Neural cell (in vitro differentiated cells): ENCODE data around the gene CALR. TPM values are rescaled to one million over a fixed set of nuclear protein-coding genes. Genes with fewer than 3 reads are reported as not detected.
A peak's percentile ranks its signal among the peaks of the same experiment; 100 is the strongest.

Source experiments
- H2AFZ ChIP-seq: fragments of 200-600, 300-800 bp; sonication (generic), shearing (Covaris generic); 2 replicates; pipeline ENCODE4 v1.6.0; 2014; ENCODE audit warnings: low read depth, mild to moderate bottlenecking, antibody characterized with exemption, low read length, moderate library complexity
- H3F3A ChIP-seq: fragments of 200-600 bp; shearing (Covaris generic); 2 replicates; pipeline ENCODE4 v1.6.1; 2016; ENCODE audit warnings: mild to moderate bottlenecking, moderate library complexity, mixed read lengths, antibody characterized with exemption, low read length; ENCODE audit not compliant: insufficient read depth, poor library complexity, severe bottlenecking
- H3K27ac ChIP-seq: fragments of 200-600, 300-800 bp; sonication (generic), shearing (Covaris generic); 2 replicates; pipeline ENCODE4 v1.5.1; 2014; ENCODE audit warnings: mild to moderate bottlenecking, low read length, moderate library complexity
- H3K27me3 ChIP-seq: fragments of 300-800, 200-600 bp; sonication (generic), shearing (Covaris generic); 2 replicates; pipeline ENCODE4 v1.6.0; 2014; ENCODE audit warnings: mild to moderate bottlenecking, low read depth, low read length, moderate library complexity; ENCODE audit not compliant: insufficient read depth
- H3K36me3 ChIP-seq: fragments of 300-800, 200-600 bp; sonication (generic), shearing (Covaris generic); 2 replicates; pipeline ENCODE4 v1.5.1; 2014; ENCODE audit warnings: mild to moderate bottlenecking, antibody characterized with exemption, low read length, moderate library complexity; ENCODE audit not compliant: insufficient read depth
- H3K4me2 ChIP-seq: fragments of 300-800, 200-600 bp; sonication (generic), shearing (Covaris generic); 2 replicates; pipeline ENCODE4 v1.6.0; 2014; ENCODE audit warnings: mild to moderate bottlenecking, low read length
- H3K4me3 ChIP-seq: fragments of 300-800, 200-600 bp; sonication (generic), shearing (Covaris generic); 2 replicates; pipeline ENCODE4 v1.5.1; 2014; ENCODE audit warnings: mild to moderate bottlenecking, low read length, moderate library complexity
- H3K79me2 ChIP-seq: fragments of 200-600 bp; shearing (Covaris generic); replicated peaks from 2 replicates; pipeline ENCODE4 v1.6.0; 2014; ENCODE audit warnings: mild to moderate bottlenecking, low read length, moderate library complexity; ENCODE audit not compliant: insufficient read depth
- H3K9ac ChIP-seq: fragments of 300-800, 200-600 bp; sonication (generic), shearing (Covaris generic); 2 replicates; pipeline ENCODE4 v1.6.1; 2016; ENCODE audit warnings: mild to moderate bottlenecking, low read length, mixed read lengths
- H3K9me2 ChIP-seq: fragments of 200-600 bp; shearing (Covaris generic); 2 replicates; pipeline ENCODE4 v1.6.1; 2016; ENCODE audit warnings: mild to moderate bottlenecking, low read length, mixed read lengths; ENCODE audit not compliant: insufficient read depth
- H3K9me3 ChIP-seq: fragments of 200-600, 300-800 bp; sonication (generic), shearing (Covaris generic); 2 replicates; pipeline ENCODE4 v1.6.1; 2016; ENCODE audit warnings: mild to moderate bottlenecking, mixed run types, low read length, moderate library complexity, mixed read lengths
- H4K20me1 ChIP-seq: fragments of 200-600 bp; shearing (Covaris generic); 2 replicates; pipeline ENCODE4 v1.6.1; 2016; ENCODE audit warnings: mild to moderate bottlenecking, mixed run types; ENCODE audit not compliant: insufficient read depth
- CTCF ChIP-seq: fragments of 450-650 bp; IDR thresholded peaks from 2 replicates; pipeline ENCODE4 v1.5.1; 2014; ENCODE audit warnings: antibody characterized with exemption, mild to moderate bottlenecking, moderate library complexity; ENCODE audit not compliant: poor library complexity, severe bottlenecking
- EP300 ChIP-seq: fragments of 450-650 bp; conservative IDR thresholded peaks from 2 replicates; pipeline ENCODE4 v1.6.1; 2014; ENCODE audit warnings: antibody characterized with exemption, mild to moderate bottlenecking, moderate library complexity; ENCODE audit not compliant: poor library complexity, severe bottlenecking
- EZH2 ChIP-seq: fragments of 200-600, 300-800 bp; shearing (Covaris generic), sonication (generic); IDR thresholded peaks from 2 replicates; pipeline ENCODE4 v1.6.1; 2014; ENCODE audit warnings: antibody characterized with exemption, low read length, borderline replicate concordance, mild to moderate bottlenecking; ENCODE audit not compliant: insufficient read depth, poor library complexity, severe bottlenecking
- MXI1 ChIP-seq: fragments of 450-650 bp; conservative IDR thresholded peaks from 2 replicates; pipeline ENCODE4 v1.6.1; 2014; ENCODE audit warnings: antibody characterized with exemption, mild to moderate bottlenecking; ENCODE audit not compliant: poor library complexity, severe bottlenecking
- POLR2AphosphoS5 ChIP-seq: IDR thresholded peaks from 2 replicates; pipeline ENCODE4 v1.6.1; 2012
- RAD21 ChIP-seq: fragments of 450-650 bp; conservative IDR thresholded peaks from 2 replicates; pipeline ENCODE4 v1.6.1; 2014; ENCODE audit warnings: antibody characterized with exemption, mild to moderate bottlenecking, moderate library complexity
- SMC3 ChIP-seq: fragments of 450-650 bp; conservative IDR thresholded peaks from 2 replicates; pipeline ENCODE4 v1.6.1; 2014; ENCODE audit warnings: antibody characterized with exemption, mild to moderate bottlenecking, moderate library complexity; ENCODE audit not compliant: poor library complexity
- TAF1 ChIP-seq: IDR thresholded peaks from 2 replicates; pipeline ENCODE4 v1.6.1; 2012; ENCODE audit warnings: low read depth
- polyA plus RNA-seq: library from polyadenylated mRNA; depleted of rRNA; stranded (reverse); fragments of >200 nt; gene quantifications from 2 replicates; pipeline ENCODE4 v1.2.3, GENCODE V29; 2014
- TF ChIP-seq, protein P1 (sequence below): IDR thresholded peaks from 2 replicates; pipeline ENCODE4 v1.6.1; 2012; ENCODE audit warnings: borderline replicate concordance

Gene CALR
- polyA plus RNA-seq, 1 donor from 2014 or later: 242 TPM

DNA sequence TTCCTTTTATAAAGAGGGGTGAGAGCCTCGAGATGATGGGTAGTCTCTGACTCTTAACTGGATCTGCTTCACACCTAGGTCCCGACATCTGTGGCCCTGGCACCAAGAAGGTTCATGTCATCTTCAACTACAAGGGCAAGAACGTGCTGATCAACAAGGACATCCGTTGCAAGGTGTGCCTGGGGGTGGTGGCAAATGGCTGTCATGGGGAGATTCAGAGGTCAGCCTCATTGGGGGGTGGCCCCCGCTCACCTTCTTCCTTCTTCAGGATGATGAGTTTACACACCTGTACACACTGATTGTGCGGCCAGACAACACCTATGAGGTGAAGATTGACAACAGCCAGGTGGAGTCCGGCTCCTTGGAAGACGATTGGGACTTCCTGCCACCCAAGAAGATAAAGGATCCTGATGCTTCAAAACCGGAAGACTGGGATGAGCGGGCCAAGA, 1.6 kb downstream of the CALR start:
- TF ChIP-seq SMC3 (no peak), CTCF (no peak), RAD21 (no peak), EP300 (no peak), POLR2AphosphoS5 (no peak), EZH2 (no peak), MXI1 (no peak), TAF1 (no peak)
- TF ChIP-seq, protein P1, sequence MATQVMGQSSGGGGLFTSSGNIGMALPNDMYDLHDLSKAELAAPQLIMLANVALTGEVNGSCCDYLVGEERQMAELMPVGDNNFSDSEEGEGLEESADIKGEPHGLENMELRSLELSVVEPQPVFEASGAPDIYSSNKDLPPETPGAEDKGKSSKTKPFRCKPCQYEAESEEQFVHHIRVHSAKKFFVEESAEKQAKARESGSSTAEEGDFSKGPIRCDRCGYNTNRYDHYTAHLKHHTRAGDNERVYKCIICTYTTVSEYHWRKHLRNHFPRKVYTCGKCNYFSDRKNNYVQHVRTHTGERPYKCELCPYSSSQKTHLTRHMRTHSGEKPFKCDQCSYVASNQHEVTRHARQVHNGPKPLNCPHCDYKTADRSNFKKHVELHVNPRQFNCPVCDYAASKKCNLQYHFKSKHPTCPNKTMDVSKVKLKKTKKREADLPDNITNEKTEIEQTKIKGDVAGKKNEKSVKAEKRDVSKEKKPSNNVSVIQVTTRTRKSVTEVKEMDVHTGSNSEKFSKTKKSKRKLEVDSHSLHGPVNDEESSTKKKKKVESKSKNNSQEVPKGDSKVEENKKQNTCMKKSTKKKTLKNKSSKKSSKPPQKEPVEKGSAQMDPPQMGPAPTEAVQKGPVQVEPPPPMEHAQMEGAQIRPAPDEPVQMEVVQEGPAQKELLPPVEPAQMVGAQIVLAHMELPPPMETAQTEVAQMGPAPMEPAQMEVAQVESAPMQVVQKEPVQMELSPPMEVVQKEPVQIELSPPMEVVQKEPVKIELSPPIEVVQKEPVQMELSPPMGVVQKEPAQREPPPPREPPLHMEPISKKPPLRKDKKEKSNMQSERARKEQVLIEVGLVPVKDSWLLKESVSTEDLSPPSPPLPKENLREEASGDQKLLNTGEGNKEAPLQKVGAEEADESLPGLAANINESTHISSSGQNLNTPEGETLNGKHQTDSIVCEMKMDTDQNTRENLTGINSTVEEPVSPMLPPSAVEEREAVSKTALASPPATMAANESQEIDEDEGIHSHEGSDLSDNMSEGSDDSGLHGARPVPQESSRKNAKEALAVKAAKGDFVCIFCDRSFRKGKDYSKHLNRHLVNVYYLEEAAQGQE: no peak
- H3K9me3 ChIP-seq: no peaks in the 10 kb centered on the region
- H2AFZ ChIP-seq: no peak overlapping the region
- H3K9me2 ChIP-seq: no peaks in the 10 kb centered on the region
- H4K20me1 ChIP-seq: no peaks in the 10 kb centered on the region
- H3K36me3 ChIP-seq: no peaks in the 10 kb centered on the region
- peaks cover 5% of the 10 kb centered on the region for H3F3A ChIP-seq
- H3K9ac ChIP-seq: peak overlapping the region; percentile 87
- H3K4me3 ChIP-seq: peak overlapping the region; percentile 97
- peaks cover 22% of the 10 kb centered on the region for H3K79me2 ChIP-seq
- no peak overlapping the region for H3K27ac ChIP-seq
- H3K27me3 ChIP-seq: no peaks in the 10 kb centered on the region
- H3K4me2 ChIP-seq: peak overlapping the region; percentile 92

GRCh38 chr19:12940897-12941296, 2.5 kb downstream of the CALR start:
- Histone ChIP-seq H3K9me3 (no peaks in the 10 kb centered on the region), H3K79me2 (peaks cover 22% of the 10 kb centered on the region), H3K9me2 (no peaks in the 10 kb centered on the region), H3K27me3 (no peaks in the 10 kb centered on the region), H3K27ac (no peak overlapping the region), H3K9ac (no peak overlapping the region), H3K4me2 (no peak overlapping the region), H3F3A (peaks cover 5% of the 10 kb centered on the region), H3K36me3 (no peaks in the 10 kb centered on the region), H4K20me1 (no peaks in the 10 kb centered on the region), H2AFZ (no peak overlapping the region), H3K4me3 (no peak overlapping the region)
- TF ChIP-seq RAD21 (no peak), SMC3 (no peak), EP300 (no peak)

- no peaks in the 10 kb centered on the region for H4K20me1 ChIP-seq
- no peaks in the 10 kb centered on the region for H3K9me3 ChIP-seq
- no peak overlapping the region for H3K4me3 ChIP-seq
- no peak overlapping the region for H2AFZ ChIP-seq
- H3K36me3 ChIP-seq: no peaks in the 10 kb centered on the region
- H3K9ac ChIP-seq: no peak overlapping the region
- H3K27me3 ChIP-seq: no peaks in the 10 kb centered on the region
- H3K79me2 ChIP-seq: peaks cover 40% of the 10 kb centered on the region
- H3F3A ChIP-seq: peaks cover 5% of the 10 kb centered on the region
- TF ChIP-seq POLR2AphosphoS5 (no peak), MXI1 (no peak), CTCF (no peak)
- H3K4me2 ChIP-seq: no peak overlapping the region
- no peak overlapping the region for H3K27ac ChIP-seq
- no peaks in the 10 kb centered on the region for H3K9me2 ChIP-seq
Observed at GRCh38 chr19:12943437-12944044, 5.1 kb downstream of the CALR start.
